OCI-LY7 (cell line): ENCODE results near the gene OR9G1.

Source experiments
- EZH2phosphoT487 ChIP-seq: fragments of 200-600 bp; sonication (generic); IDR thresholded peaks from 2 replicates; pipeline ENCODE4 v1.6.1; 2018; ENCODE audit warnings: low read depth, borderline replicate concordance, mild to moderate bottlenecking, mixed run types, antibody characterized with exemption, low read length, moderate library complexity, mixed read lengths
- TF ChIP-seq, protein P1 (sequence below): fragments of 200-600 bp; sonication (generic); conservative IDR thresholded peaks from 2 replicates; pipeline ENCODE4 v1.5.1; 2014; ENCODE audit warnings: mild to moderate bottlenecking, antibody characterized with exemption, low read length, moderate library complexity, mixed read lengths

DNA sequence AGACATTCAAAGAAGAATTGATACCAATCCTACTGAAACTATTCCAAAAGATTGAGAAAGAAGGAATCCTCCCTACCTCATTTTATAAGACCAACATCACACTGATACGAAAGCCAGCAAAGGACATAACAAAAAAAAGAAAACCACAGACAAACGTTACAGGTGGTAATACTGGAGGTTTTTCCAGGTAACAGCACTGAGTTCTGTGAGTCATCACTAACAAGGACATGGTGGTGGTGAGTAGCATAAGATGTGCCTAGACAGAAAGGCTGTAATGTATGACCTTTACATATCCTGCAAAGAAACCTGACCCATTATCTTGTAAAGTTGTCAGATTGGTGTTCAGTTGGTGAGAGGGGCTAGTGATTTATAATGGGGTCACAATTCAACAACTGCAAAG is 15.3 kb downstream of the OR9G1 start:
- TF ChIP-seq, protein P1, sequence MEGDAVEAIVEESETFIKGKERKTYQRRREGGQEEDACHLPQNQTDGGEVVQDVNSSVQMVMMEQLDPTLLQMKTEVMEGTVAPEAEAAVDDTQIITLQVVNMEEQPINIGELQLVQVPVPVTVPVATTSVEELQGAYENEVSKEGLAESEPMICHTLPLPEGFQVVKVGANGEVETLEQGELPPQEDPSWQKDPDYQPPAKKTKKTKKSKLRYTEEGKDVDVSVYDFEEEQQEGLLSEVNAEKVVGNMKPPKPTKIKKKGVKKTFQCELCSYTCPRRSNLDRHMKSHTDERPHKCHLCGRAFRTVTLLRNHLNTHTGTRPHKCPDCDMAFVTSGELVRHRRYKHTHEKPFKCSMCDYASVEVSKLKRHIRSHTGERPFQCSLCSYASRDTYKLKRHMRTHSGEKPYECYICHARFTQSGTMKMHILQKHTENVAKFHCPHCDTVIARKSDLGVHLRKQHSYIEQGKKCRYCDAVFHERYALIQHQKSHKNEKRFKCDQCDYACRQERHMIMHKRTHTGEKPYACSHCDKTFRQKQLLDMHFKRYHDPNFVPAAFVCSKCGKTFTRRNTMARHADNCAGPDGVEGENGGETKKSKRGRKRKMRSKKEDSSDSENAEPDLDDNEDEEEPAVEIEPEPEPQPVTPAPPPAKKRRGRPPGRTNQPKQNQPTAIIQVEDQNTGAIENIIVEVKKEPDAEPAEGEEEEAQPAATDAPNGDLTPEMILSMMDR: no peak
- TF ChIP-seq EZH2phosphoT487: no peak
